Fibroblast of villous mesenchyme (primary cell): Measurements from ENCODE around the gene ARHGEF17. TPM values are rescaled to one million over a fixed set of nuclear protein-coding genes. Genes with fewer than 3 reads are reported as not detected.

ENCODE experiments used
- DNase-seq: peaks from one replicate; pipeline ENCODE4 v3.0.0-alpha.2; 2010; ENCODE audit warnings: low read depth
- H3K4me3 ChIP-seq: 2 replicates; pipeline ENCODE4 v1.5.1; 2011; ENCODE audit warnings: low read depth, mild to moderate bottlenecking, low read length
- CTCF ChIP-seq: IDR thresholded peaks from 2 replicates; pipeline ENCODE4 v1.5.1; 2012; ENCODE audit warnings: low read depth, mild to moderate bottlenecking, low read length; ENCODE audit not compliant: insufficient read depth
- total RNA-seq: library from RNA; depleted of rRNA; stranded (reverse); fragments of >200 nt; gene quantifications from 2 replicates; pipeline ENCODE4 v1.2.3, GENCODE V29; 2012

Gene ARHGEF17
- total RNA-seq, 1 donor = 71.2 TPM

GRCh38 chr11:73265278-73265810 is 42.7 kb upstream of the ARHGEF17 start:
- no peak overlapping the region for H3K4me3 ChIP-seq
- no peak for DNase-seq

GRCh38 chr11:73265853-73266645 is 42.0 kb upstream of the ARHGEF17 start:
- DNase-seq = no peak
- no peak for TF ChIP-seq CTCF
- no peak overlapping the region for H3K4me3 ChIP-seq

More at GRCh38 chr11:73265278-73265810, 42.7 kb upstream of the ARHGEF17 start:
- TF ChIP-seq CTCF = no peak

- H3K4me3 ChIP-seq = no peak overlapping the region
- no peak for TF ChIP-seq CTCF
- DNase-seq = no peak
These were observed 41.4 kb upstream of the ARHGEF17 start for GRCh38 chr11:73266646-73267020.

GRCh38 chr11:73267122-73267846 is 40.8 kb upstream of the ARHGEF17 start:
- H3K4me3 ChIP-seq = no peak overlapping the region
- no peak for TF ChIP-seq CTCF
- no peak for DNase-seq

GRCh38 chr11:73267906-73268540 is 40.1 kb upstream of the ARHGEF17 start:
- no peak for DNase-seq
- no peak for TF ChIP-seq CTCF
- H3K4me3 ChIP-seq = no peak overlapping the region

- no peak for DNase-seq
- TF ChIP-seq CTCF = no peak
- no peak overlapping the region for H3K4me3 ChIP-seq
These were observed 39.3 kb upstream of the ARHGEF17 start for GRCh38 chr11:73268671-73269271.
